ENCODE measurements around the gene HOXC13. TPM values are rescaled to one million over a fixed set of nuclear protein-coding genes. Genes with fewer than 3 reads are reported as not detected.

The HOXC13 gene
- total RNA-seq, 2 experiments from 2014 or later: not detected

- Mint-ChIP-seq H3K27ac (no peak overlapping the region), H3K4me3 (no peak overlapping the region), H3K4me1 (ENCODE audit: low read depth) (peaks cover 4% of the 10 kb centered on the region), H3K36me3 (ENCODE audit: low read depth) (no peaks in the 10 kb centered on the region), H3K9me3 (no peaks in the 10 kb centered on the region), H3K27me3 (peaks cover 84% of the 10 kb centered on the region)
- CTCF ChIA-PET: no interaction called here
- intact Hi-C loops (cut with micrococcal nuclease): no loop called here
- DNase-seq: no peak
- no peak for ATAC-seq
- TF ChIP-seq CTCF (IDR thresholded peaks at IDR 0.05): no peak
- POLR2A ChIA-PET: interaction anchor here (0.9 kb wide), 1 partner anchor 8 kb away, joined by 3 read pairs; no protein-coding TSS in a partner anchor
These were observed 5.7 kb upstream of the HOXC13 start for GRCh38 chr12:53932915-53933314.

DNA sequence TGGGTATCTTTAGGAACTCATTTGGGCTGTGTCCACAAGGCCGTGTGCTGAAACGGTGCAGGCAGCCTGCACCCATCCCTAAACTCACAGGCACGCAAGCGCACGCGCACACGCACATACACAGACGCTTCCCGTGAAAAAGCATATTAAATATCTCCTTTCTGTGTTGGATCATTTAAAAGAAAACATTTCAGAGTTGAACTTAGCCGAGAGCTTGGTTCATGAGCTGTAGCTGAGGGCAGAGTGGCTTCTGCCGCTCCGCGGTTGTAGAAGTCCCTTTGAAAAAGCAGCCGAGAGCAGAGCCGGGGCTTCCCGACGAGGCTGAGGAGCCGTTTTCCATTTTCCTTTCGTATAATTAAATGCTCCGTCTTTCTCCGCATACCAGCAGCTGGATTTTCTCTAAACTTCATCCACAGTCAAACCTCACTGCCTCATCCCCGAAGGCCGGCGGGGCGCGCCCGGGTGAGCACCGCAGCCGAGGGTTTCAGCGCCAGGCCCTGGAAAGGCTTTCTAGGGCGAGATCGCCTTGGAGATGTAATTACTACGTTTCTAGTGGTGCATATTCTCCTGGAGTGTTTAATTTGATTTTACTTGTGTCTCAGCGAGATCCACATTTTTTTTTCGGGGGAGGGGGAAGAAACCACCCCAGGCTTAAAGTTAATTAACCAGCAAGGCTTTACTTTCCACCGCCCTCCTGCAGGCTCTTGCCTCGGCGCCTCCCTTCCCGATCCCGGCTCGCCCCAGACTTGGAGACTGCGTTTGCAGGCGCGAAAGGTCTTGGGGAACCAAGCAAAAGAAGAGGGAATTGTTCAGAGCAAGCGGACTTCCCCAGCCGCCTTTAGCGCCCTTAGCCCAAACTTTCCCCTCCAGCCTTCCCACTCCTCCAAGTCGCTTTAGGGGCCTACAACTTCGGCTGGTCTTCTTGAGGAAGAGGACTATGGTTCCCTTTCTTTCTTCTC lies 3.0 kb upstream of the HOXC13 start:
- peaks cover 4% of the 10 kb centered on the region for H3K4me1 Mint-ChIP-seq (ENCODE audit: low read depth)
- no peak for TF ChIP-seq CTCF (IDR thresholded peaks at IDR 0.05)
- H3K9me3 Mint-ChIP-seq: no peaks in the 10 kb centered on the region
- ChIA-PET POLR2A (no interaction called here), CTCF (no interaction called here)
- H3K36me3 Mint-ChIP-seq (ENCODE audit: low read depth): no peaks in the 10 kb centered on the region
- no peak for ATAC-seq
- DNase-seq: no peak
- intact Hi-C loops (cut with micrococcal nuclease): loop anchor here (5.0 kb wide), 1 partner anchor 37 kb away; the partner anchor contains the start of genes HOTAIR and HOXC11
- peaks cover 77% of the 10 kb centered on the region for H3K27me3 Mint-ChIP-seq
- H3K27ac Mint-ChIP-seq: no peak overlapping the region
- H3K4me3 Mint-ChIP-seq: no peak overlapping the region

DNA sequence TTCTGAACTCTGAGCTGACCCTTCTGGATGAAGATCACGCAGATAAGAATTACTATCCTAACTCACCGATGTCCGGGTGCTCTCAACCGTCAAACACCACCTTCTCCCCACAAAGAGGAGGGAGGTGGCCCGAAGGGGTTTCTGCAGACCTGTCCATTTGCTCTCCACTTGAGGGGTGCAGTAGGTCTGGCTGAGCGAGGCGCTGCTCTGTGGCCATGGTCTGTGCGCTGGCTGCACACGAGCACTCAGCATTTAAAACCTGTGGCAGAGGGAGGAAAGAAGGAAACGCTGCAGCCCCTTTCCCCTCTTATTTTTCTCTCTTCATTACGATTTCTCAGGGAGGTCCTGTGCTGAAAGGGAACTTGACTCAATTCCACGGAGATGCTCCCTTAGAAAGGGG lies 1.5 kb upstream of the HOXC13 start:
- TF ChIP-seq CTCF (IDR thresholded peaks at IDR 0.05): no peak
- no peaks in the 10 kb centered on the region for H3K9me3 Mint-ChIP-seq
- intact Hi-C loops (cut with micrococcal nuclease): loop anchor here (5.0 kb wide), 1 partner anchor 35 kb away; the partner anchor contains the start of genes HOTAIR and HOXC11
- CTCF ChIA-PET: interaction anchor here (2.1 kb wide), 1 partner anchor 191 kb away, joined by 6 read pairs; no protein-coding TSS in a partner anchor
- peaks cover 81% of the 10 kb centered on the region for H3K27me3 Mint-ChIP-seq
- POLR2A ChIA-PET: interaction anchor here (1.5 kb wide), 1 partner anchor 9 kb away, joined by 3 read pairs; no protein-coding TSS in a partner anchor
- ATAC-seq (no peak), DNase-seq (no peak)
- H3K4me1 Mint-ChIP-seq (ENCODE audit: low read depth): peaks cover 4% of the 10 kb centered on the region
- no peak overlapping the region for H3K27ac Mint-ChIP-seq
- no peak overlapping the region for H3K4me3 Mint-ChIP-seq
- H3K36me3 Mint-ChIP-seq (ENCODE audit: low read depth): no peaks in the 10 kb centered on the region

GRCh38 chr12:53937596-53938325 lies 870 bp upstream of the HOXC13 start:
- CTCF ChIA-PET: interaction anchor here (1.1 to 2.1 kb wide), 3 partner anchors 47 to 191 kb away, joined by 3 to 6 read pairs (median 4); partner anchors contain the start of gene HOXC10
- peaks cover 4% of the 10 kb centered on the region for H3K4me1 Mint-ChIP-seq (ENCODE audit: low read depth)
- no peaks in the 10 kb centered on the region for H3K9me3 Mint-ChIP-seq
- DNase-seq (no peak), ATAC-seq (no peak)
- TF ChIP-seq CTCF (IDR thresholded peaks at IDR 0.05): no peak
- H3K4me3 Mint-ChIP-seq: no peak overlapping the region
- H3K27ac Mint-ChIP-seq: no peak overlapping the region
- H3K27me3 Mint-ChIP-seq: peaks cover 79% of the 10 kb centered on the region
- H3K36me3 Mint-ChIP-seq (ENCODE audit: low read depth): no peaks in the 10 kb centered on the region
- POLR2A ChIA-PET: interaction anchor here (1.5 kb wide), 1 partner anchor 8 kb away, joined by 3 read pairs; no protein-coding TSS in a partner anchor
- intact Hi-C loops (cut with micrococcal nuclease): loop anchor here (5.0 kb wide), 1 partner anchor 35 kb away; the partner anchor contains the start of genes HOTAIR and HOXC11

Data from activated CD8-positive, alpha-beta T cell treated with anti-CD3 and anti-CD28 coated beads for 36 hours (primary cell).